Stimulated activated CD4-positive, alpha-beta T cell treated with anti-CD3 and anti-CD28 coated beads, Interleukin-4, amount 100 ng/mL, for 4 hours (primary cell): ENCODE results near the gene CLCN7.

Experiments used
- DNase-seq, 2 experiments: peaks; one replicate each; pipeline ENCODE4 v3.0.0-alpha.2; 2020

The CLCN7 gene, protein sequence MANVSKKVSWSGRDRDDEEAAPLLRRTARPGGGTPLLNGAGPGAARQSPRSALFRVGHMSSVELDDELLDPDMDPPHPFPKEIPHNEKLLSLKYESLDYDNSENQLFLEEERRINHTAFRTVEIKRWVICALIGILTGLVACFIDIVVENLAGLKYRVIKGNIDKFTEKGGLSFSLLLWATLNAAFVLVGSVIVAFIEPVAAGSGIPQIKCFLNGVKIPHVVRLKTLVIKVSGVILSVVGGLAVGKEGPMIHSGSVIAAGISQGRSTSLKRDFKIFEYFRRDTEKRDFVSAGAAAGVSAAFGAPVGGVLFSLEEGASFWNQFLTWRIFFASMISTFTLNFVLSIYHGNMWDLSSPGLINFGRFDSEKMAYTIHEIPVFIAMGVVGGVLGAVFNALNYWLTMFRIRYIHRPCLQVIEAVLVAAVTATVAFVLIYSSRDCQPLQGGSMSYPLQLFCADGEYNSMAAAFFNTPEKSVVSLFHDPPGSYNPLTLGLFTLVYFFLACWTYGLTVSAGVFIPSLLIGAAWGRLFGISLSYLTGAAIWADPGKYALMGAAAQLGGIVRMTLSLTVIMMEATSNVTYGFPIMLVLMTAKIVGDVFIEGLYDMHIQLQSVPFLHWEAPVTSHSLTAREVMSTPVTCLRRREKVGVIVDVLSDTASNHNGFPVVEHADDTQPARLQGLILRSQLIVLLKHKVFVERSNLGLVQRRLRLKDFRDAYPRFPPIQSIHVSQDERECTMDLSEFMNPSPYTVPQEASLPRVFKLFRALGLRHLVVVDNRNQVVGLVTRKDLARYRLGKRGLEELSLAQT

GRCh38 chr16:1474796-1475551, at the start of gene CLCN7:
Gene CLCN7, minus strand, starts transcription at chr16:1475028. Its CDS starts 54 bp downstream, at chr16:1474974.
- peak; percentile 84 to 87 for DNase-seq

GRCh38 chr16:1524366-1524765, 49.5 kb upstream of the CLCN7 start:
- no peak for DNase-seq

DNA sequence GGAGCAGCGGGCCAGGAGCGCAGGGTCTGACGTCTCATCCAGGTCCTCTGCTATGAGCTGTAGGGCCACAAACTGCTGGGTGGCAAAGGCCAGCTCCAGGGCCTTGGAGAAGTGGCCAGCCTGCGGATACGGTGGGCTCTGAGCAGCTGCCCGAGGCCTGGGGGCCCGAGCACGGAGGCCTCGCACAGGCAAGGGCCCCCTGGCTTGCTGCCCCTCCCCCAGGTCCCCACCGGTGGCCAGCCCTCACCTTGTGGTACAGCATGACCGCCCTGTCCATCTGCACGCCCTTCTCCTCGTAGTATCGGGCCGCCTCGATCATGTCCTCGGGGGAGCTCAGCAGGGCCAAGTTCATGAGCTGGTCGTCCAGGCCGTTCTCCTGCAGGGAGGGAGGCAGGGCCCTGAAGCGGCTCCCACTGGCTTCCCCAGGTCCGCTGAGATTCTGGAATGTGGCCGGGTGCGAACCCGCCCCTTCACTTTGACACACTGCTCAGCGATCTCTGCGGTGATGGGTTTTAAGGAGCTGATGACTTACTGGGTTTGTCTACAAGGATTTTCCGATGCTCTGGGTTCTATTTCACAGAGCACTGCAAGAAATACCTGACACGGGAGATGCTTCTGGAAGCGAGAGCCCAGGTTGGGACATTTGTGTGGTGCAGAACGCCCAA, 48.9 kb upstream of the CLCN7 start:
- no peak for DNase-seq

DNA sequence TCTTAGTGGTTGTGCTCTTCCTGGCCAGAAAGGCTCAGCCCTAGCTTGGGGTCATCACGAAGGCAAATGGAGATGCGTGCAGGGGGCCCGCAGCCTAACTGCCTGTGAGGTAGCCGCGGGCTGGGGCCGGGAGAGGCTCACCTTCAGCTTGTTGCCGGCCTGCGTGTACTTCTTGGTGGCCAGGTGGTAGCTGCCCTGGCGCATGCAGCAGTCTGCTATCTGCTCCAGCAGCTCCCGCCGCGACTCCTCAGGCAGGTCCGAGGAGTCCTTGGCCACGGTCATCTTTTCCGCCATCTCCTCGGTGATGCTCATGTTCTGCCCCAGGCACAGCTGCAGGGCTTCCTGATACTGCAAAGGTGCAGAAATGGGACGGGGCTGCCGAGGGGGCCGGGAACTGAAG, 45.6 kb upstream of the CLCN7 start:
- no peak for DNase-seq

DNA sequence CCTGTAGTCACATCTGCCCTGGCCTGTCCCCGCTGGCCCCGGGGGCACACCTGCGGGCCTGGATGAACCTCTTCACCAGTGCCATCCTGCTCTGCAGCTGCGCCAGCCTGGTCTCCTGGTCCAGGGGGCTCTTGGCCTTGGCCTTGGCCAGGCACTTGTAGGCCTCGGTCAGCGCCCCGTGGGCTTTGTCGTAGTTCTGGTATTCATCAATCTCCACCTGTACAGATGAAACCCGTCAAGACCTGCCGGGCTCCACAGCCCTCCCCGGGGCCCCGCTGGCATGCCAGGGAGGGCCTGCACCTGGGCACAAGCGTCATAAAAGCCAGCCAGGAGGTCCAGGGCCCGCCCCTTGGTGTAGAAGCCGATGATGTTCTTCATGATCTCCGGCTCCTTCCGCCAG, 45.0 kb upstream of the CLCN7 start:
- no peak for DNase-seq

- no peak for DNase-seq
These were observed 43.9 kb upstream of the CLCN7 start for GRCh38 chr16:1518626-1519135.

DNA sequence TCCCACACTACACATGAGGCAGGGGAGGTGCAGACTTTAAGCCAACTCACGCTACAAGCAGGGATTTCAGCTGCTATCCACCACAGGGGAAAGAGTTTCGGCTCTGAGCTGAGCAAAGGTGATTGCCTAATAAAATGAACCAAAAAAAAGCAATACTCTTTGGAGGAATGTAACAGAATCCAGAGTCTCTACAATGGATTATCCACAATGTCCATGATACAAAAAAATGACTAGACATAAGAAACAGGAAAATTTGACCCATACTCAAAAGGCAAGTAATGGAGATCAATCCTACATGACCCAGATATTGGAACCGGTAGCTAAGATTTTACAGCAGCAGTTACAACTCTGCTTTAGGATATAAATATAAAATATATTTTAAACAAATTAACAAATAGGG, 39.7 kb upstream of the CLCN7 start:
- no peak for DNase-seq

GRCh38 chr16:1512774-1513173, 37.9 kb upstream of the CLCN7 start:
- no peak for DNase-seq

DNA sequence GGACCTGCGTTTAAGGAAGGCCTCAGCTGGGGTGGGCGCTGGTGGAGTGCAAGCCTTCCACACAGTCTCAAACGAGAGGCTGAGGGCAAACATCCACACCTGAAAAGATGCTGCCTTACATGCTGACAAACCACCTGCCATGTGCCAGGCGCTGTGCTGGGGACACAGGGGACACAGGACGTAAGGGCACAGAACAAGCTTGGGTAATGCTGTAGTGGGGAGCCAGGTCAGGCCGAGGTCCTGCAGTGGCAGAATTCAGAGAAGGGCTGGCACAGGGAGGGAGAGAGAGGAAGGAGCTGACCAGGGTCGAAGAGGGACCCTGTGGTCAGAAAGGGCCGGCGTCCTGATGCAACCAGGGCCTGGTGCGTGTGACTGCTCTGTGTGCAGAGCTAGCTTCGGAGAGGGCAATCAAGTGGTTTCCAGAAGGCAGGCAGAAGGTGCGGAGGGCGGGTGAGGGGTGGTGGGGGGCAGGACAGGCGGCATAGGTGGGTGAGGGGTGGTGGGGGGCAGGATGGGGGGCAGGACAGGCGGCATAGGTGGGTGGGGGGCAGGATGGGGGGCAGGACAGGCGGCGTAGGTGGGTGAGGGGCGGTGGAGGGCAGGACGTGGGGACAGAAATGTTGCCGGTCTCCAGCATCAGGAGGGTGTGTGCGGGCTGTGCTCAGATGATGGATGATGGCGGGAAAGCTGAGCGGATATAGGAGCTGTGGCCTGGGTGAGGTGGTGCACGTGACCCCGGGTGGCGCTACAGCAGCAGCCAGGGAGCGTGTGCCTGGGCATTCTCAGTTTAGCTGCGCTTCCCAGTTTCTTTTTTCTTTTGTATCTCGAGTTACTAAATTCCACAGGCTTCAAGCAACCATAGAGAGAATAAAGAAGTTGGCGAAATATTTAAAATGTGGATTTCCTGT, 37.1 kb upstream of the CLCN7 start:
- DNase-seq: no peak

- no peak for DNase-seq
These were observed 36.1 kb upstream of the CLCN7 start for GRCh38 chr16:1510941-1511351.

- no peak for DNase-seq
These were observed 35.4 kb upstream of the CLCN7 start for GRCh38 chr16:1510272-1510671.

- DNase-seq: no peak
These were observed 34.7 kb upstream of the CLCN7 start for GRCh38 chr16:1509307-1510221.

DNA sequence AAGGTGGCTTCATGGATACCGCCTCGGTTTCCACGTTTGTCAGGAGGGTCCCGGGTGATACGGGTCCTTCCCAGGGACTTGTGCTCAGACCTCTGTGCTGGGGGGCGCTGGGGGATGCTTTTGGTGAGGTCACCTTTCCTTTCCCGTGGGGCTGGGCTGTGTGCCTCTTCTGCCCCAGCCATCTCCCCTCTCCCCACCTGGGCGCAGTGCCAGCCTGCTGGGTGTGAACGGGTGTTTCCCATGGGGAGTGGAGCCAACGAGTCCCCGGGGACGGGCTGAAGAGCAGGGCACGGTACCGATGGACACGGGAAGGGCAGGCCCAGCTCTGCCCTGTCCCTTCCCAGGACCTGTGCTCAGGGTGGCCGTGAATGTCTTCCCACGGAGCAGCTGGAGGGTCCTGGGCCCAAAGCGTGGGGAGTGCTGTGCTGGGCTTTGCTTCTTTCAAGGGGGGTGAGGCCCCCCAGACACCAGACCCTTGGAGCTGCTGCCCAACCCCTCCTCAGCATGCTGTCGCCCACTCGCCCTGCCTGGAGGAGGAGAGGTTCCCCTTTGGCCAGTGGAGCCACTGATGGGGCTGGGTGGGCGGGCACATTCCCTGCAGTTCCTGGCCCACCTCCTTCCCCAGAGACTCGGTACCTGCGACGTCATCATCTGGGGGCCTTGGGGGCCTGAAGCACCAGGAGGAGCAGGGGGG, 33.8 kb upstream of the CLCN7 start:
- DNase-seq: no peak

GRCh38 chr16:1506494-1507213, 31.8 kb upstream of the CLCN7 start:
- DNase-seq: no peak

GRCh38 chr16:1505912-1506311, 31.1 kb upstream of the CLCN7 start:
- no peak for DNase-seq

- DNase-seq: no peak
These were observed 30.4 kb upstream of the CLCN7 start for GRCh38 chr16:1505073-1505844.

- no peak for DNase-seq
These were observed 28.5 kb upstream of the CLCN7 start for GRCh38 chr16:1503110-1503955.
